HCT116 (cell line): ENCODE data around the gene CEP55. TPM values are rescaled to one million over a fixed set of nuclear protein-coding genes. Genes with fewer than 3 reads are reported as not detected.

Experiments used
- ATAC-seq: fragments of 200-7000 bp; cut with Tn5 transposase; 2 replicates; pipeline ENCODE4 v1.9.1; 2020; ENCODE audit warnings: mild to moderate bottlenecking, moderate library complexity
- BruUV-seq: library from RNA; stranded (reverse); fragments of 400-500 nt; replicated peaks from 2 replicates; lab custom pipeline; 2021; lab: Mats Ljungman, UMichigan
- CTCF ChIA-PET: fragments of 300-600 bp; sonication (Branson Sonifier 250); formaldehyde crosslinking; loops from one replicate; lab custom pipeline; 2021; ENCODE audit warnings: antibody characterized with exemption; lab: Charles Lee
- POLR2A ChIA-PET: fragments of 300-600, 350-600 bp; sonication (Branson Sonifier 250); formaldehyde crosslinking; loops from one replicate; lab custom pipeline; 2021; ENCODE audit warnings: antibody characterized with exemption; lab: Charles Lee
- RAD21 ChIA-PET, 2 experiments: fragments of 300-600 bp; sonication (Branson Sonifier 250); formaldehyde crosslinking; loops; one replicate each; lab custom pipeline; 2023; ENCODE audit warnings: low total read pairs in 2 of 2; ENCODE audit not compliant: uncharacterized antibody in 2 of 2, unreplicated experiment in 2 of 2, low non-redundant PET in 1 of 2; lab: Charles Lee
- DNase-seq: peaks from one replicate; pipeline ENCODE4 v3.0.0-alpha.2; 2010; ENCODE audit warnings: low read depth, low spot score
- H2AFZ ChIP-seq: fragments of 200-600 bp; shearing (Covaris generic), sonication (generic); 2 replicates; pipeline ENCODE4 v1.6.1; 2017; ENCODE audit warnings: low read depth, mixed run types, mixed read lengths, antibody characterized with exemption, low read length; ENCODE audit not compliant: poor library complexity, severe bottlenecking
- H3K27ac ChIP-seq: 2 replicates; pipeline ENCODE4 v1.5.1; 2012; ENCODE audit warnings: low read depth, low read length
- H3K27me3 ChIP-seq: fragments of 200-600 bp; sonication (generic); 2 replicates; pipeline ENCODE4 v1.6.1; 2016; ENCODE audit warnings: mixed run types, low read length, mixed read lengths; ENCODE audit not compliant: insufficient read depth
- H3K36me3 ChIP-seq, 2 experiments: fragments of 200-500 bp in 1 of 2; fragments of 200-600 bp in 1 of 2; sonication (Bioruptor generic) in 1 of 2; sonication (generic) in 1 of 2; 2 replicates each; pipeline versions ENCODE4 v1.5.1 to v1.6.1; 2014 to 2016; ENCODE audit warnings: low read length in 2 of 2, inconsistent platforms in 1 of 2, mixed read lengths in 1 of 2, mixed run types in 1 of 2; ENCODE audit not compliant: insufficient read depth in 2 of 2, control insufficient read depth in 1 of 2
- H3K4me1 ChIP-seq, 2 experiments: fragments of 200-600 bp in 1 of 2; sonication (generic) in 1 of 2; 2 replicates each; pipeline versions ENCODE4 v1.5.1 to v1.6.1; 2012 to 2017; ENCODE audit warnings: low read length in 2 of 2, inconsistent platforms in 1 of 2, mild to moderate bottlenecking in 1 of 2, mixed read lengths in 1 of 2, mixed run types in 1 of 2, moderate library complexity in 1 of 2; ENCODE audit not compliant: insufficient read depth in 2 of 2, control insufficient read depth in 1 of 2
- H3K4me2 ChIP-seq: fragments of 200-600 bp; sonication (generic); 2 replicates; pipeline ENCODE4 v1.6.1; 2017; ENCODE audit warnings: mixed run types, low read length, mixed read lengths
- H3K4me3 ChIP-seq, 2 experiments: fragments of 200-600 bp in 1 of 2; sonication (generic) in 1 of 2; replicated peaks in 1 of 2; 2 replicates each; pipeline ENCODE4 v1.5.1; 2011 to 2016; ENCODE audit warnings: low read length in 2 of 2, control low read depth in 1 of 2, low read depth in 1 of 2, mild to moderate bottlenecking in 1 of 2, mixed read lengths in 1 of 2, mixed run types in 1 of 2
- H3K79me2 ChIP-seq: fragments of 200-600 bp; sonication (generic); 2 replicates; pipeline ENCODE4 v1.6.1; 2017; ENCODE audit warnings: mild to moderate bottlenecking, mixed run types, low read length, moderate library complexity, mixed read lengths; ENCODE audit not compliant: insufficient read depth
- H3K9ac ChIP-seq: fragments of 200-600 bp; sonication (generic); 2 replicates; pipeline ENCODE4 v1.6.1; 2016; ENCODE audit warnings: low read length, mixed read lengths
- H3K9me2 ChIP-seq: fragments of 200-600 bp; sonication (generic), shearing (Covaris generic); 2 replicates; pipeline ENCODE4 v1.6.1; 2017; ENCODE audit warnings: mixed run types, mild to moderate bottlenecking, moderate library complexity; ENCODE audit not compliant: insufficient read depth
- H3K9me3 ChIP-seq, 2 experiments: fragments of 200-500 bp in 1 of 2; fragments of 200-600 bp in 1 of 2; sonication (Bioruptor generic) in 1 of 2; sonication (generic) in 1 of 2; 2 replicates each; pipeline ENCODE4 v1.6.1; 2014 to 2017; ENCODE audit warnings: low read length in 2 of 2, mixed read lengths in 2 of 2, inconsistent platforms in 1 of 2, low read depth in 1 of 2, mild to moderate bottlenecking in 1 of 2, mixed run types in 1 of 2, moderate library complexity in 1 of 2; ENCODE audit not compliant: control insufficient read depth in 1 of 2, insufficient read depth in 1 of 2
- H4K20me1 ChIP-seq: fragments of 200-600 bp; sonication (generic), shearing (Covaris generic); 2 replicates; pipeline ENCODE4 v1.6.1; 2017; ENCODE audit warnings: mixed run types, mild to moderate bottlenecking, moderate library complexity; ENCODE audit not compliant: insufficient read depth
- CBX3 ChIP-seq: IDR thresholded peaks from 2 replicates; pipeline ENCODE4 v1.6.1; 2012; ENCODE audit warnings: low read depth
- CEBPB ChIP-seq: IDR thresholded peaks from 2 replicates; pipeline ENCODE4 v1.6.1; 2012; ENCODE audit warnings: low read depth
- EGR1 ChIP-seq: IDR thresholded peaks from 2 replicates; pipeline ENCODE4 v1.6.1; 2012; ENCODE audit warnings: low read depth
- ELF1 ChIP-seq: IDR thresholded peaks from 2 replicates; pipeline ENCODE4 v1.6.1; 2012; ENCODE audit warnings: low read depth, borderline replicate concordance
- EZH2phosphoT487 ChIP-seq: fragments of 200-600 bp; IDR thresholded peaks from 2 replicates; pipeline ENCODE4 v1.6.1; 2018; ENCODE audit warnings: antibody characterized with exemption, borderline replicate concordance
- POLR2AphosphoS5 ChIP-seq: IDR thresholded peaks from 2 replicates; pipeline ENCODE4 v1.6.1; 2011; ENCODE audit warnings: mild to moderate bottlenecking, low read depth, low read length, moderate library complexity
- REST ChIP-seq: IDR thresholded peaks from 2 replicates; pipeline ENCODE4 v1.6.1; 2012; ENCODE audit warnings: low read depth
- SIN3A ChIP-seq: IDR thresholded peaks from 2 replicates; pipeline ENCODE4 v1.6.1; 2012; ENCODE audit warnings: low read depth
- SP1 ChIP-seq: IDR thresholded peaks from 2 replicates; pipeline ENCODE4 v1.6.1; 2012; ENCODE audit warnings: low read depth
- SRF ChIP-seq: IDR thresholded peaks from 2 replicates; pipeline ENCODE4 v1.6.1; 2012; ENCODE audit warnings: low read depth
- ZBTB33 ChIP-seq: IDR thresholded peaks from 2 replicates; pipeline ENCODE4 v1.6.1; 2011; ENCODE audit warnings: mild to moderate bottlenecking, low read length, moderate library complexity; ENCODE audit not compliant: insufficient replicate concordance; ENCODE audit errors: extremely low read depth
- intact Hi-C: fragments of 100-400 bp; cut with micrococcal nuclease; formaldehyde crosslinking; loops from 2 replicates; pipeline ENCODE4 v1.10.0; 2022
- total RNA-seq: library from RNA; stranded (reverse); gene quantifications from one replicate; pipeline ENCODE4 v1.2.1, GENCODE V29; 2021; ENCODE audit not compliant: unreplicated experiment

Gene CEP55
- total RNA-seq, 1 experiment from 2014 or later, result 63.7 TPM

- BruUV-seq, result no TSS peak
- ChIA-PET CTCF (interaction anchor here (2.0 kb wide), 1 partner anchor 9 kb away, joined by 5 read pairs; the partner anchor contains the start of gene MYOF), POLR2A (no interaction called here)
Observed at GRCh38 chr10:93491602-93492121, 4.8 kb upstream of the CEP55 start.

More at GRCh38 chr10:93491602-93492121, 4.8 kb upstream of the CEP55 start:
- no peaks in the 10 kb centered on the region for H3K9me2 ChIP-seq
- TF ChIP-seq SIN3A, result no peak
- TF ChIP-seq CBX3, result no peak
- TF ChIP-seq REST, result no peak
- TF ChIP-seq EZH2phosphoT487, result no peak
- TF ChIP-seq SRF, result no peak
- TF ChIP-seq SP1, result no peak
- no peak for TF ChIP-seq POLR2AphosphoS5
- TF ChIP-seq CEBPB, result no peak
- no peak for TF ChIP-seq EGR1
- no peak for TF ChIP-seq ZBTB33
- no peak for TF ChIP-seq ELF1
- no peak overlapping the region for H3K9ac ChIP-seq
- ATAC-seq (no peak), DNase-seq (no peak)
- no peak overlapping the region for H3K4me3 ChIP-seq
- H3K27ac ChIP-seq, result no peak overlapping the region
- RAD21 ChIA-PET, result no interaction called here
- H3K27me3 ChIP-seq, result no peaks in the 10 kb centered on the region
- no peak overlapping the region for H3K4me2 ChIP-seq
- H2AFZ ChIP-seq, result no peak overlapping the region
- H3K79me2 ChIP-seq, result peaks cover 2% of the 10 kb centered on the region
- intact Hi-C loops, result no loop called here
- no peaks in the 10 kb centered on the region for H3K36me3 ChIP-seq
- no peaks in the 10 kb centered on the region for H3K9me3 ChIP-seq
- H4K20me1 ChIP-seq, result no peaks in the 10 kb centered on the region
- peaks cover 8 to 9% of the 10 kb centered on the region in 2 experiments; a peak in 3 of 4 replicates for H3K4me1 ChIP-seq
